IPS-18a (cell line): Measurements from ENCODE around the gene DISP3.

Experiments
- H3K27ac ChIP-seq: one replicate; pipeline ENCODE4 v1.5.1; 2013; ENCODE audit warnings: low read length
- H3K27me3 ChIP-seq: one replicate; pipeline ENCODE4 v1.6.1; 2013; ENCODE audit warnings: mild to moderate bottlenecking, low read length; ENCODE audit not compliant: control insufficient read depth, insufficient read depth
- H3K36me3 ChIP-seq: one replicate; pipeline ENCODE4 v1.6.1; 2013; ENCODE audit warnings: low read depth, low read length; ENCODE audit not compliant: control insufficient read depth
- H3K4me1 ChIP-seq: one replicate; pipeline ENCODE4 v1.6.1; 2013; ENCODE audit warnings: low read depth, low read length; ENCODE audit not compliant: control insufficient read depth
- H3K4me3 ChIP-seq: one replicate; pipeline ENCODE4 v1.5.1; 2013; ENCODE audit warnings: low read length
- H3K9ac ChIP-seq: one replicate; pipeline ENCODE4 v1.6.1; 2013; ENCODE audit warnings: mild to moderate bottlenecking, low read length, moderate library complexity
- H3K9me3 ChIP-seq: one replicate; pipeline ENCODE4 v1.6.1; 2013; ENCODE audit warnings: low read depth, low read length; ENCODE audit not compliant: control insufficient read depth

DISP3 gene

GRCh38 chr1:11502516-11502915, 23.6 kb downstream of the DISP3 start:
- Histone ChIP-seq H3K4me1 (peaks cover 30% of the 10 kb centered on the region), H3K27ac (no peak overlapping the region), H3K9me3 (peaks cover 17% of the 10 kb centered on the region), H3K4me3 (no peak overlapping the region), H3K27me3 (no peaks in the 10 kb centered on the region), H3K36me3 (peaks cover 23% of the 10 kb centered on the region), H3K9ac (no peak overlapping the region)

- H3K36me3 ChIP-seq, result peaks cover 23% of the 10 kb centered on the region
- no peak overlapping the region for H3K4me3 ChIP-seq
- H3K27ac ChIP-seq, result no peak overlapping the region
Observed at GRCh38 chr1:11504599-11504998, 25.6 kb downstream of the DISP3 start.

GRCh38 chr1:11505591-11506538, 26.9 kb downstream of the DISP3 start:
- H3K36me3 ChIP-seq, result peaks cover 23% of the 10 kb centered on the region
- no peak overlapping the region for H3K27ac ChIP-seq

More at GRCh38 chr1:11504599-11504998, 25.6 kb downstream of the DISP3 start:
- Histone ChIP-seq H3K27me3 (no peaks in the 10 kb centered on the region), H3K9ac (no peak overlapping the region), H3K9me3 (peaks cover 17% of the 10 kb centered on the region), H3K4me1 (peaks cover 15% of the 10 kb centered on the region)

GRCh38 chr1:11507309-11507708, 28.4 kb downstream of the DISP3 start:
- H3K9ac ChIP-seq, result no peak overlapping the region
- no peaks in the 10 kb centered on the region for H3K27me3 ChIP-seq
- H3K4me1 ChIP-seq, result no peaks in the 10 kb centered on the region
- H3K9me3 ChIP-seq, result peaks cover 17% of the 10 kb centered on the region
- H3K36me3 ChIP-seq, result peaks cover 23% of the 10 kb centered on the region
- no peak overlapping the region for H3K4me3 ChIP-seq
- H3K27ac ChIP-seq, result no peak overlapping the region

More at GRCh38 chr1:11505591-11506538, 26.9 kb downstream of the DISP3 start:
- no peak overlapping the region for H3K4me3 ChIP-seq
- no peak overlapping the region for H3K9ac ChIP-seq
- H3K9me3 ChIP-seq, result peaks cover 17% of the 10 kb centered on the region
- peaks cover 2% of the 10 kb centered on the region for H3K4me1 ChIP-seq
- H3K27me3 ChIP-seq, result no peaks in the 10 kb centered on the region

GRCh38 chr1:11513681-11514080, 34.7 kb downstream of the DISP3 start:
- Histone ChIP-seq H3K4me3 (no peak overlapping the region), H3K27me3 (no peaks in the 10 kb centered on the region), H3K9me3 (no peaks in the 10 kb centered on the region), H3K4me1 (no peaks in the 10 kb centered on the region), H3K36me3 (peaks cover 3% of the 10 kb centered on the region), H3K27ac (no peak overlapping the region), H3K9ac (no peak overlapping the region)

GRCh38 chr1:11514366-11514765, 35.4 kb downstream of the DISP3 start:
- Histone ChIP-seq H3K9ac (no peak overlapping the region), H3K27ac (no peak overlapping the region), H3K4me3 (no peak overlapping the region), H3K27me3 (no peaks in the 10 kb centered on the region), H3K36me3 (peaks cover 3% of the 10 kb centered on the region), H3K4me1 (no peaks in the 10 kb centered on the region), H3K9me3 (no peaks in the 10 kb centered on the region)

GRCh38 chr1:11515368-11516300, 36.7 kb downstream of the DISP3 start:
- Histone ChIP-seq H3K4me3 (no peak overlapping the region), H3K9ac (no peak overlapping the region), H3K36me3 (peaks cover 7% of the 10 kb centered on the region), H3K9me3 (no peaks in the 10 kb centered on the region), H3K27me3 (no peaks in the 10 kb centered on the region), H3K4me1 (no peaks in the 10 kb centered on the region), H3K27ac (no peak overlapping the region)

- Histone ChIP-seq H3K36me3 (peaks cover 7% of the 10 kb centered on the region), H3K27ac (no peak overlapping the region), H3K27me3 (no peaks in the 10 kb centered on the region), H3K4me3 (no peak overlapping the region), H3K9me3 (no peaks in the 10 kb centered on the region), H3K4me1 (no peaks in the 10 kb centered on the region), H3K9ac (no peak overlapping the region)
Observed at GRCh38 chr1:11516961-11517635, 38.1 kb downstream of the DISP3 start.

GRCh38 chr1:11518016-11518701, 39.2 kb downstream of the DISP3 start:
- Histone ChIP-seq H3K4me3 (no peak overlapping the region), H3K36me3 (peaks cover 7% of the 10 kb centered on the region), H3K9ac (no peak overlapping the region), H3K4me1 (no peaks in the 10 kb centered on the region), H3K9me3 (no peaks in the 10 kb centered on the region), H3K27ac (no peak overlapping the region), H3K27me3 (no peaks in the 10 kb centered on the region)

- Histone ChIP-seq H3K36me3 (peaks cover 7% of the 10 kb centered on the region), H3K27ac (no peak overlapping the region)
Observed at GRCh38 chr1:11518791-11519628, 40.1 kb downstream of the DISP3 start.

More at GRCh38 chr1:11518791-11519628, 40.1 kb downstream of the DISP3 start:
- Histone ChIP-seq H3K9ac (no peak overlapping the region), H3K4me1 (no peaks in the 10 kb centered on the region), H3K27me3 (no peaks in the 10 kb centered on the region), H3K4me3 (no peak overlapping the region), H3K9me3 (no peaks in the 10 kb centered on the region)
